HG02610 (cell line): ENCODE results near the gene TMPRSS5.
"Not testable (repeated sequence)": the region's sequence is repeated elsewhere in the genome, so short reads cannot be mapped to it uniquely, and the experiment has no call there.

Experiments
- ATAC-seq: cut with Tn5 transposase; IDR thresholded peaks from one replicate; pipeline ENCODE4 v1.9.1; 2021; ENCODE audit warnings: mild to moderate bottlenecking, moderate library complexity; ENCODE audit not compliant: unreplicated experiment

TMPRSS5 gene

GRCh38 chr11:113697756-113698407 lies 8.2 kb downstream of the TMPRSS5 start:
- ATAC-seq = no peak

DNA sequence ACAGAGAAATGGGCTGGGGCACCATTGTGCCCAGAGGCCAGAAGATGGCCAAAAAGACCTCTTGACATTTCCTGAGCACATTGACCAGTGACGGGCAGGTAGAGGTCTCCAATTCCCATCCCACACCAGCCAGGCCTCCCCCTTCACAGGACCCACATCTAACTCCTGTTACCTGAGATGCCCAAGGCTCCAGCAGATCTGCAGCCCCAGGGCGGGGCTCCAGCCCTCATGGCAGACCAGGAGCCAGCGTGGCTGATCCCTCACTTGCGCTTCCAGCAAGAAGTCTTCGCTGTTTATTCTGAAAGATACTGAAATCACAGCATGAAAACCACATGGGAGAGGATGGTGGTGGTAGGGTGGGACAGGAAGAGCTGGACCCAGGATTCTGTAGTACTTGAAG lies 9.0 kb downstream of the TMPRSS5 start:
- ATAC-seq = no peak

- ATAC-seq = no peak
These were observed 10.9 kb downstream of the TMPRSS5 start for GRCh38 chr11:113695207-113695606.

- ATAC-seq = no peak
These were observed 11.7 kb downstream of the TMPRSS5 start for GRCh38 chr11:113694390-113694789.

GRCh38 chr11:113693030-113693429 lies 13.1 kb downstream of the TMPRSS5 start:
- ATAC-seq = no peak

- ATAC-seq = no peak
These were observed 15.2 kb downstream of the TMPRSS5 start for GRCh38 chr11:113690619-113691569.

DNA sequence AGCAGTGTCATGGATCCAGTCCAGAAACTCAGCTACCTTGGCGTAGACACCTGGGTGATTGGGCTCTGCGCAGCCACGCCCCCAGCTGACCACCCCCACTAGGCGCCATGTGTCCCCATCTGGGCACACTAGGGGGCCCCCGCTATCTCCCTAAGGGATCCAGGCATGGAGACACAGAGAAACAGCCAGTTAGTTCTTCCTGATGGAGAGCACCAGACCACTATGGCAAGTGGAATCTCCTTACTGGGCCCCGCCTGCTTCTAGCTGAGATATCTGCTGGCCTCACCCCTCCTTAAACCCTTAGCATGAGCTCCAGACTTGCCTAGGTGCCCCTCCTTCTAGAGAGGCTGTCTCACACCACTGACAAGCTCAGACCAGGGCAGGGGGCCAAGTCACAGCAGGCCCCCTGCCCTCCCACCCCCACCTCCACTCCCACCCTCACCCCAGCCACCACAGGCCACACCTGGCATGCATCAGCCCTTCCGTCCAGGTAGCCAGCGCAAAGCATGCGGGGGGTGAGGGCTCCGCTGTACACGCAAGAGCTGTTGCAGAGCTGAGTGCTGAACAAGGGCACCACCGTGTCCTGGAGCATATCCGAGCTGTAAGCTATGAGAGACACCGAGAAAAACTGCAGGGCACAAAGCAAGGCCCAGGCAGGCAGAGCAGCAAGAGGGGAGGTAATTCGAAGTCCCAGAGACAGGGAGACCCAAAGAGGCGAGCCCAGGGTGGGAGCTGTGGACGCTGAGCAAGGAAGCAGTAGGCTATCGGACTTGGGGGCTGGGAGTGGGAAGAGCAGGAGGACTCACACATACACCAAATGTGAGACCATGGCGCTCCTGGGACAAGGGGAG lies 16.1 kb downstream of the TMPRSS5 start:
- no peak for ATAC-seq

DNA sequence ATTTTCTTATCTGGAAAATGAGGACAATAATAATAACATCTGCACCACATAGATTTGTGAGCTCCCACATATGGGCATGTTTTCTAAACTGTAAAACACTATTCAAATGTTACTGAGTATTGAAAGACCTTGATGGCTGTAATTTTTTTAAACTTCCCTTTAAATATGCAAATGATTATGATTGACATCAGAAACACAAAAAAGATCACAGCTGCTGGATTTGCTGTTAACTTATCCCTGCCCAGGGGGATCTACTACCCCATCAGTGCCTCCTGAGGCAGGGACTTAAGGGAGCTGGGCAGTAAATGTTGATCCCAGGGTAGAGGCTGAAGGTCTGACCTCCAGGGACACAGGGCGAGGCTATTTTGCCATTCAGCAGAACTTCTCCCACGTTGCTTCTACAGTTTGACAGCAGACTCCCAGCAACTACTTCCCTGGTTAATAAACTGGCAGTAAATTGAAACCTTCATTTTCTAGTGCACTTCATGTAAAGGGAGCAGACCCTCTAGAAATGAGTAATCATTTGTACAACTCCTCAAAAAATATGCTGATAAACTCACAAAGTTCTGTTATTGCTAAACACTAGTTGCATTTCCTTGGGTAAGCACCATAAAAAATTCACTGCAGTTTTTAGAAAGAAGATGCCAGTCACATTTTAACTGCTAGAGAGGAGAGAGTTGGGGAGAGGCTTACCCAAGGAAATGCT lies 20.3 kb downstream of the TMPRSS5 start:
- ATAC-seq = no peak

DNA sequence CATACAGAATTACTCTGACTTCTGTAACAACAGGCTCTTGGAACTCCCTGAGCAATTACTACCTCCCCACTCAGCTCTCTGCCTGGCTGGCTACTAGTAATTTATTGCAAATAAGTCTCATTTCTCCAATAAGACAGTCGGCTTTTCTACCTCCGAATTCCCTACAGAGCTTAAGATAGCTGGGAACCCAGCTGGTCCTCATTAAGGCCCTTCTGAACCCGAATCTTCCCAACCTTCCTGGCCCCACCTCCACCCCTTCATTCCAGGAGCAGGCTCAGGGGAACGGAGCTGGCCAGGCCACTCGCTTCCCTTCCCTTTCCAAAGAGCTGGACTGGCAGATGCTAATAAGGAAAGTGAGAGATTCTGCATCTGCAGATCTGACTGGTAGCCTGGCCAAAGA lies 21.6 kb downstream of the TMPRSS5 start:
- no peak for ATAC-seq

- no peak for ATAC-seq
These were observed 22.5 kb downstream of the TMPRSS5 start for GRCh38 chr11:113683481-113684046.

DNA sequence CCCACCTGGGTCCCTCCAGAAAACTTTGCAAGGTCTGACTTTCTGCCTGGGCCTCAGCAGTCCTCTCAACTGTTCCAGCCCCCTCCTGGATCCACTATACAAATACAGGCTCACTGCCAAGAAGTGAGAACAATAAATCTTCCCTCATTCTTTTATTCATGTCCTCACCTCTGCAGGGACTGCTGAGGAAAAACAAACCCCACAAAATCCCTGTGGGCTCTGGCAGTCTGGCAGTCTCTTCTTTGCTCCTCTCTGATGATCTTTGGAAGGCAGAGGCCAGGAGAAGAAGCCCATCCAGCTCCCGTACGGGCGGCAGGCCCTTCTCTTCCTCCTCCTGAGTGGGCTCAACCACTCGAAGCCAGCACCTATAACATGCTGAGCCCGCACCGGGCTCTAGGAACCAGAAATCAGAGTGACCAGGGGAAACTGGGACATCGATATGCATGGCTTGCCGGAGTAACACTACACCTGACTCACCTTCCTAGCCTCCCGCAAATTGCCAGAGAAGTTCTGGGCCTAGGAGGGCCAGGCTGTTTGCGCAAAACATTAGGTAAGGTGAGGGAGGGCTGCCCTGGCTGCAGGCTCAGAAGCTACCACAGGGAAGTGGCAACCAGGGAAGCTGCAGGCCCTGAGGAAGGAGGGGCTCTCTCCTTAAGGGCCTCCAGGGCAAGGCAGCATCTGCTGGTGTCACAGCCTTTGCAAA lies 24.2 kb downstream of the TMPRSS5 start:
- ATAC-seq = no peak

DNA sequence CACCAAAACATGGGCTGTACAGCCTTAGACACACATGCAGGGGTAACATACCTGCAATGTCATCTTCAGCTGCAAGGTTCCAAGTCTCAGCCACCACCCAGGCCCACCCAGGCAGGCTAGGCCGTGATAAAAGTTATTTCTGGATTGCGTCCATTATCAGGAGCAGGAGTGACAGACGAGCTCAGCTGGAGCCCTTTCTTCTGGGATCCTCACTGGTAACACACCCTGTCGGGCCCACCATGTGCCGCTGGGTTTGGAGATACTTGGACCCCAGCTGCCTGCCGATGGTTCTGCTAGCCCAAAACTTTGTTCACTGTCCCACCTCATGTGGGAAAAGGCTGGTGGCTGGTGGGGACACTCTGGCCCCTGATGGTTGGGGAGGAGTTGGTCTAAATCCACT lies 24.8 kb downstream of the TMPRSS5 start:
- ATAC-seq = no peak

GRCh38 chr11:113677685-113678084 lies 28.4 kb downstream of the TMPRSS5 start:
- no peak for ATAC-seq

GRCh38 chr11:113675565-113675964 lies 30.5 kb downstream of the TMPRSS5 start:
- ATAC-seq = no peak

- ATAC-seq = peak; percentile 93
These were observed 31.0 kb downstream of the TMPRSS5 start for GRCh38 chr11:113675003-113675561.

GRCh38 chr11:113674397-113674685 lies 31.8 kb downstream of the TMPRSS5 start:
- no peak for ATAC-seq

- no peak for ATAC-seq
These were observed 32.3 kb downstream of the TMPRSS5 start for GRCh38 chr11:113673550-113674396.

- not testable (repeated sequence) for ATAC-seq
These were observed 34.2 kb downstream of the TMPRSS5 start for GRCh38 chr11:113671914-113672313.

DNA sequence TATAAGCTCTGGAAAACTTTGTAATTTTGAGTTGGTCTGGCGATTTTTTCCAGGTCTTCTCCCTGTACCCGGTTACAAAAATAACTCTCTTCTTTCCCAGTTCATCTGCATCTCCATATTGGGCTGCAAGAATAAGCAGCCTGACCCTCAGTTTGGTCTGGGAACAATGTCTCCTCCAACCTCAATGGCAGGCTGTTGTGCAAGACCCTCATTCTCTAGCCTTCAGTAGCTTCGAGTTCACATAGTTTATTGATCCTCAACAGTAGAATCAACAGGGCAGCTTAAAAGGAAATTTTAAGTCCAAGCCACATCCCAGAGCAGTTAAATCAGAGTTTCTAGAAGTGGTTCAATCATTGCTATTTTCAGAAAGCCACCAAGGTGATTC lies 35.3 kb downstream of the TMPRSS5 start:
- no peak for ATAC-seq
